ENCODE data around the gene MITF.

DNA sequence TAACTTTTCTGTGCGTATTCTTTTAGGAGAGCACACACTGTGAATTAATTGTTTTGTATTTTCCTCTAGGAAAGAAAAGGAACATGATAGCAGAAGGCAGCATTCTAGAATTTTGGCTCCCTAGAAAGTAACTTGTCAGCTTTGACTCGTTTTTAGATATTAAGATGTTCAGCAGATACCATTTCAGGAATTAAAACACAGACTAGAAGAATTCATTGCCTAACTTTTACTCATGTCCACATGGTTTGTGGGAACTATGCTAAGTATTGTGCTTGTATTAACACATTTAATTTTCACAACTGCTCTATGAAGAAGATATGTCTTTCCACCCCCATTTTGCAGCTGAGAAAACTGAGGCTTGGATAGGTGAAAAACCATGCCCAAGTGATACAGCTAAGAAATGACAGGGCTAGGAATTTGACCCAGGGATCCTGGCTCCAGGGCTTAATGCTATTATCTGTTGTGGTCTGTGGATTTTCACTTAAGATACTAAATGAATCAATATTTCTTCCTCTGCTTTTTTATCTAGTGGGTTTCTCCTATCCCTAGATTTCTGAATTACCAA, 128.8 kb downstream of the MITF start:
- TF ChIP-seq, protein P1, sequence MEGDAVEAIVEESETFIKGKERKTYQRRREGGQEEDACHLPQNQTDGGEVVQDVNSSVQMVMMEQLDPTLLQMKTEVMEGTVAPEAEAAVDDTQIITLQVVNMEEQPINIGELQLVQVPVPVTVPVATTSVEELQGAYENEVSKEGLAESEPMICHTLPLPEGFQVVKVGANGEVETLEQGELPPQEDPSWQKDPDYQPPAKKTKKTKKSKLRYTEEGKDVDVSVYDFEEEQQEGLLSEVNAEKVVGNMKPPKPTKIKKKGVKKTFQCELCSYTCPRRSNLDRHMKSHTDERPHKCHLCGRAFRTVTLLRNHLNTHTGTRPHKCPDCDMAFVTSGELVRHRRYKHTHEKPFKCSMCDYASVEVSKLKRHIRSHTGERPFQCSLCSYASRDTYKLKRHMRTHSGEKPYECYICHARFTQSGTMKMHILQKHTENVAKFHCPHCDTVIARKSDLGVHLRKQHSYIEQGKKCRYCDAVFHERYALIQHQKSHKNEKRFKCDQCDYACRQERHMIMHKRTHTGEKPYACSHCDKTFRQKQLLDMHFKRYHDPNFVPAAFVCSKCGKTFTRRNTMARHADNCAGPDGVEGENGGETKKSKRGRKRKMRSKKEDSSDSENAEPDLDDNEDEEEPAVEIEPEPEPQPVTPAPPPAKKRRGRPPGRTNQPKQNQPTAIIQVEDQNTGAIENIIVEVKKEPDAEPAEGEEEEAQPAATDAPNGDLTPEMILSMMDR (IDR thresholded peaks at IDR 0.05; ENCODE audit: low read depth, low read length, poor library complexity, severe bottlenecking), result no peak
- TF ChIP-seq EZH2phosphoT487 (IDR thresholded peaks at IDR 0.05; ENCODE audit: borderline replicate concordance, low read length), result no peak
